Renal cortical epithelial cell (primary cell): ENCODE measurements around the gene ABCG1. TPM values are rescaled to one million over a fixed set of nuclear protein-coding genes. Genes with fewer than 3 reads are reported as not detected.

ENCODE experiments used
- DNase-seq: peaks from one replicate; pipeline ENCODE4 v3.0.0-alpha.2; 2011; ENCODE audit warnings: low read depth
- total RNA-seq: library from RNA; depleted of rRNA; stranded (reverse); fragments of >200 nt; gene quantifications from 2 replicates; pipeline ENCODE4 v1.2.3, GENCODE V29; 2014

Gene ABCG1
- total RNA-seq, 1 donor from 2014 or later, result 0.85 TPM

DNA sequence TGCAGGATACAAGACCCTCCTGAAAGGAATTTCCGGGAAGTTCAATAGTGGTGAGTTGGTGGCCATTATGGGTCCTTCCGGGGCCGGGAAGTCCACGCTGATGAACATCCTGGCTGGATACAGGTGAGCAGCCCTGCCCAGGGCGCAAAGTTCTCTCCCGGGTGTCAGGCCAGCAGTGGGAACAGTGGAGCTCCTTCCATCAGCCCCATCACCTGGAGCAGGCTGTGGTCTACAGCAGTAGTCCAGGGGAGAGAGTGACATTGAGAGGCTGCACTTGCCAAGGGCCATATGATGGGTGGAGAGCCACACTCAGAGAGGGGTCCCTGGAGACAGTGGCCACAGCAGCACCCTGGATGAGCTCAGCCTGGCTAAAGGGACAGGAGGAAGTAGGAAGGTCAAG lies 52.1 kb downstream of the ABCG1 start:
- no peak for DNase-seq

DNA sequence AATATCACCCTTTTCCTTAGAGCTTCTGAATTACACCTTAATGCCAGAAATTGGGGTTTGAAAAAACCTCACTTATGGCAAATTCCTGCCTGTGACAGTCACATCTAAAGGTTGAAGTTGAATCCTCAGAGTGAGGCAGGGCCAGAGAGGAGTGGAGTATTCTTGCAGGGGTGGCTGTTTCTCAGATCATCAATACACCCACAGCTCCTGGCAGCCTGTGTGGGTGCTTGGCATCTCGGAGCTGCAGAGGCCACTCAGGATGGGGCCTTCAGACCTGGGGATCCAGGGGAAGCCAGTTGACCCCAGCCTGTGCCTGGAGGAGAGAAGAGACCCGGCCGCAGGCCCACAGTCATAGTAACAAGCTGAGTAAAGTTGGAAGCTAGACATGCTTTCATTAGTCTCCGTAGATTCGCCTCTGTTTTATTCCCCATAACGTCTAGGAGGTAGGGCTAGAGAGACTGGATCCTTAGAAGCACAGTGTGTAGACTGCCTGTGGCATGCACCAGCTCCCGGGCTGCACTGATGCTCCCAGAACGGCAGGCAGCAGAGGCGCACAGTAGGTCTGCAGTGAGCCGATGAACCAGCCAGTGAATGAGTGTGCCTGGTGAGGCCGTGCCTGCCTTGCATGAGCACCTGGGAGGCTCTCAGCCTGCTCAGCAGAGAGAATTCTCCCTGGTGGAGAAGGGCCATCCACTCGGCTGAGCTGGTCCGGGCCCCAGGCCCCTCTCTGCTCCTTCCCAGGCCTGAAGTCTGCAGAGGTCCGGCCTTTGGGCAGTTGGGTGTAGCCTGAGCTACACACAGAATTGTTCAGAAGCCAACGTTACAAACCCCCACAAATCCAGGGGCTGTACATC lies 53.4 kb downstream of the ABCG1 start:
- no peak for DNase-seq

DNA sequence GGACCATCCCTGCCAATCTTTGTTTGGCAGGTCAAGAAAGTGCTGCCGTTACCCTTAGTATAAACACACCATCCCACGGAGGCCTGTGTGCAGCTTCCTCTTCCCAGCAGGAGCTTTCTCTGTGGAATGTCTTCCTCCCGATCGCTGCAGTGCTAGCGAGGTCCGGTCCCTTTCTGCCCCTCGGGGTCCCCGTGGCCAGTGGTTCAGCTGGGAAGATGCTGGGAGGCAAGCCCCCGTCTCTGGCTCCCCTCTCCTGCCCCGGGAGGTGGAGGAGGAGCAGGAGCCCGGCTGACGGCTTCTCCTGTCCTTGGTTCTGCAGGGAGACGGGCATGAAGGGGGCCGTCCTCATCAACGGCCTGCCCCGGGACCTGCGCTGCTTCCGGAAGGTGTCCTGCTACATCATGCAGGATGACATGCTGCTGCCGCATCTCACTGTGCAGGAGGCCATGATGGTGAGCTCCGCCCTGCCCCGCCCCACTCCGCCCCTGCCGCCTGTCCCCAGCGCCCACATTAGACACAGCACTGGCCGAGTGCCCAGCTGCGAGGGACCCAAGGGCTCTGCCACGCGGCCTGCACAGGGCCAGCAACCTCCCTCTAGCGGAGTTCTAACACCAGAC lies 54.2 kb downstream of the ABCG1 start:
- no peak for DNase-seq

DNA sequence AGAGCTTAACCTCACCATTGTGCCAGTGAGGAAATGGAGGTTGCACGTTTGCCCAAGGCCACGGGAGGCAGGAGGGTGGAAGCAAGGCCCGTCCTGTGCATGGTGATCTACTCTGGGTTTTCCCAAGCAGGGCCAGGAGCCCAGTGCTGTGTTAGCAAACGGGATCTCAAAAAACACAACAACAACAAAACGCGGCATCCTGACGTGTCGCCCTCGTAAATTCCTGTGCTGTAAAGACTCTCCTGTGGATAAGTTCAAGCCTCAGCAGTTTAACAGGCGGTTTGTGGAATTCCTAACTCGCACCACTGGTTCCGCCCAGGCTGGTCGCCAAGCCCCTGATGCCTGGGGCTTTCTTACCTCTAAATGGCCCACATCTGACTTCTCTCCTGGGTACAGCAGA lies 57.1 kb downstream of the ABCG1 start:
- peak; percentile 36 for DNase-seq

DNA sequence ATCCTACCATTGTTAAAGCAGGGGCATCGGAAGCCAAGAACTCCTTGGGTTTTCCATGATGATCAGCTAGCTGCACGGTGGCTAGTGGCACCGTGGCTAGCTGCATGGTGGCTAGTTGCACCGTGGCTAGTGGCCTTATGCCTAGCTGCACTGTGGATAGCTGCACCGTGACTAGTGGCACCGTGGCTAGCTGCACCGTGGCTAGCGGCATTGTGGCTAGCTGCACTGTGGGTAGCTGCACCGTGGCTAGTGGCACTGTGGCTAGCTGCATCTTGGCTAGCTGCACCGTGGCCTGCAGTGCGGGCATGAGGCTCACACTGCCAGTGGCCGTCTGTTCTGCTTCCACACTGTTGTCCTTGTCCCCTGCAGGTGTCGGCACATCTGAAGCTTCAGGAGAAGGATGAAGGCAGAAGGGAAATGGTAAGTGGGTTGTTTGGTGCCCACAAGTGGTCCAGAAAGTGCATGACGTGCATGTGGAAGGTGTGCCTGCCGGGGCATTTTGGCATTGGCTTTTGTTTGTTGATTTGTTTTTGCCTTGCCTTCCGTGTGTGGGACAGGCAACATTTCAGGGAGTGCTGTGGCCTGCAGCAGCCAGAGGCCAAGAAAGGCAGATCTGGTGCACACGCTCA lies 57.7 kb downstream of the ABCG1 start:
- DNase-seq, result no peak

DNA sequence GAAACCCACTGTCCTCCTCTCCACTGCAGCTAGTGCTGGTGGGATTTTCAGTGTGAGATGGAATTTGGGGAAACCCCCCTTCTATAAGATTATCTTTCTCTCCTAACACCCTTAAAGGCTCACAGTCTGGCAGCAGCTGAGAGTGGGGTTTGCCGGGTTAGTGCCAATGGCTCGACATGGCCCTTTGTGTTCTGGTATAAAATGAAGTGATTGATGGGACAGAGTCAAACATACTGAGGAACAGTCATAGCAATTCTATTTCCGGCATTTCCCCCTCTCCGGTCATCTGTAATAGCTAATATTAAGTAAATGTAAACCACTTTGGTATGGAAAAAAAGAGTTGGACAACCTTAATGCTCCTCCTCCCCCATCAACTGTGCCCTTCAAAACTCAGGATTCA lies 58.7 kb downstream of the ABCG1 start:
- DNase-seq, result no peak

DNA sequence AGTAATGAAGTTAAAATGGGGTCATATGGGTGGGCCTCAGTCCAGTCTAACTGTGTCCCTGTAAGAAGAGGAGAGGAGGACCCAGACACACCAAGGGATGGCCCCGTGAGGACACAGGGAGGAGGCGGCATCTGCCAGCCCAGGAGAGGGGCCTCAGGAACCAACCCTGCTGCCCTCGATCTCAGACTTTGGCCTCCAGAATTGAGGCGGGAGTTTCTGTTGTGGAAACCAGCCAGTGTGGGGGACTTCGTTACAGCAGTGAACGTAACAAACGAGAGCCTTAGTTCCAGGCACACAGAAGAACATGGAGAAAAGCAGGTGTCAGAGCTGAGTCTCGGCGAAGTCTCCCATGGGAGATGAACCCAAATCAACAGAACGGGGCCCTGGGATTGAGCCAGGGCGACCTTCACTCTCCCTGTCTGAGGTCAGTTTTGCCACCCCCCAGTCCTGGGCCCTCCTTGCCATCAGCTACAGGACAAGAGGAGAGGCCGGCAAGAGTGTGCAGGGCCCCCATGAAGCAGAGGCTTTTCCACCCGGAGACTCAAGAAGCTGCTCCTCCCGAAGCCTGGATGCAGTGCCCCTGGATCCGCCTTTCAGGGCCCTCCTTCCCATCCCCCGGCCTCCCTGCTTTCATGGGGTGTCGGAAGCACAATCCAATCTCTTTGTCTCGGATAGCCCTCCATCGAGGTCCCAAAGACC lies 59.7 kb downstream of the ABCG1 start:
- DNase-seq, result no peak

DNA sequence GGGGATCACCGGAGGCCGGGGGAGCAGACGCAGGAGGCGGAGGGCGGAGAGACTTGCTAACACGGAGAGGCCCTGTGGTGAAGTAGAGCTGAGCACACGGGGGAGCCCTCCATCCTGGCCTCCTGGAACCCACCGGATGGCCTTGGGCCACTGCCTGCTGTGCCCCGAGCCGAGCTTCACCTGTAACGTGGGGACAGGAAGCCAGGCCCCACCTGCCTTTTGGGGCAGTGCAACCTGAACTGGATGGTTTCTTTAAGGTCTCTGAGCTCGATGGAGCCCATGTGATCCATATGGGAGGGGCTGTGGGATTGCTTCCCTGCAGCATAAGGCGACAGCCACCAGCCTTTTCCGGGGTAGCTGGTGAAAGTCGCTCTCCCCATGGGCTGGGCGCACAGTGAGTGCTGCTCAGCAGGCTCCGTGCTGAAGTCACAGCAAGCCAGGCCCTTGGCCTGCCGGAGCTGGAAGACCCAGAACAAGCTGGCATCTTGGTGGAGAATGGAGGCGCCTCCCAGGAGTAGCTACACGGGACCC lies 60.5 kb downstream of the ABCG1 start:
- DNase-seq, result no peak

DNA sequence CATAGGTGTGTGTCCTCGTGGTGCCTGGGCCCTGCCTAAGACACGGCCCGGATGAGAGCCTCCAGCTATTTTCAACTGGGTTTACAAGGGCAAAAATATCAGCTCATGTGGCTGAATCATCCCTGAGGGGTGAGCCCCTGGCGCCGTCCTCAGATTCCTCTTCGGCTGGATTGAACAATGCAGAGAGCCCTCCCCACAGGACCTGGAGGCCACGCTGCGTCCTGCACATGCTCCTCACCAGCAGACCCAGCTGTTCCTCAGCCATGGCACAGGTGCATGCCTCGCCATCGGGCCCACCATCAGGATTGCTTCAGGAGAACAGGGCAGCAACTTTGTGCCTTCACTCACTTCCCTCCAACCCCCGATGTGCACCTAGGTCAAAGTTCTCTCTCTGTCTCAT lies 60.9 kb downstream of the ABCG1 start:
- no peak for DNase-seq

DNA sequence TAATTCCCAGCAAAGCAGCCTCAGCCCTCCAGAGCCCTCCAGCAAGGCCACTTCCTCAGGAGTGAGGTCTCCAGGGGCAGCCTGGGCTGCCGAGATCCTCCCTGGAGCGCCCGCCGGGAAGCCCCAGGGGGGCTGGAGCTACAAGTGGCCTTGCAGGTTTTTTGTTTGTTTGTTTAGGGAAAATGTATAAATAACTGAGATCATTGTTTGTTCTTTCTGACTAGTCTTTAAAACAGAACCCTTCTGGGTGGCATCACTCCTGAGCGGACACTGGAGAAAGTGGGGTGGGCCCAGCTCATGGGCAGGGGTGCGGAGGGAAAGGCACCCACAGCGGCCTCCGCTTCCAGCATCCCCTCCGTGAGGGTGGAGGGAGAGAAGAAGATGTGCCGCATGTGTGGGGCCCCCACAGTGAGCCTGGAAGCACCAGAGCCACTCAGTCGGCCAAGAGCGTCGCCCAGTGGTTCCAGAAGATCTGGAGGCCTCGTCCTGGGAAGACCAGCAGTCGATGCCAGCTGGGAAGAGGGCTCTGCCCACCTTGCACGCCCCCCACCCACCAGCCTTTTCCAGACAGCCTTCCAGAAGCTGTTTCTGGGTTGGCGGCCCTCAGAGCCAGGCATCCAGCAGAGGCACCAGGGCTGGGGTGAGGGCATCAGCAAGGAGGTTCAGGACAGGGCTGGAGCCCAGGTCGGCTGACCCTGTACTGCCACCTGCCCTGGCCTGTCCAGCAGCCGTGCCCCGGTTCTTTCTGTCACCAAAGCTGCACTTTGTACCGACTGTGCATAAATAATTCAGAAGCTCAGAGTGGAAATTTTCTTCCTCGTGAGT lies 61.6 kb downstream of the ABCG1 start:
- no peak for DNase-seq

DNA sequence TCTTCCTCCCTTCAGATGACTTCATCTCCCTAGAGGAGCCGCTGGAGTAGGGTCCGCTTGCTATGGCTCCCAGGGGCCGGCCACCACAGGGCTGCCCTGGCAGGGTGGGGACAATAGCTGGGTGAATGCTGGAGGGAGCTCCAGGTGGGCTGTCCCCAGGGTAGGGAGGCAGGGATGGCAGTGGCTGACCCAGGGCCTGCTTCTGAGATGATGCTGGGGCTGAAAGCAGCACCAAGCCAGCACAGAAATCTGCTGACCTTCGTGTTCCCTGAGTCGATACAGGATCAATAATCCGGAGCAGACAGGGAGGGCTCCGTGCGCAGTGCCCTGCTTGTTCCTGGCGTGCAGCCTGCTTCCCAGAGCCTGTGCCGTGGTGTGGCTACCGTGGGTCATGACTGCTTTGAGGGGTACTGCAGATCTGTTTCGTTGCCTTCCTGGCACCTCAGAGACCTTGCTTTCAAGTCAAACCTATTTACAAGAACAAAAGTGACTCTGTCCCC lies 62.3 kb downstream of the ABCG1 start:
- no peak for DNase-seq

DNA sequence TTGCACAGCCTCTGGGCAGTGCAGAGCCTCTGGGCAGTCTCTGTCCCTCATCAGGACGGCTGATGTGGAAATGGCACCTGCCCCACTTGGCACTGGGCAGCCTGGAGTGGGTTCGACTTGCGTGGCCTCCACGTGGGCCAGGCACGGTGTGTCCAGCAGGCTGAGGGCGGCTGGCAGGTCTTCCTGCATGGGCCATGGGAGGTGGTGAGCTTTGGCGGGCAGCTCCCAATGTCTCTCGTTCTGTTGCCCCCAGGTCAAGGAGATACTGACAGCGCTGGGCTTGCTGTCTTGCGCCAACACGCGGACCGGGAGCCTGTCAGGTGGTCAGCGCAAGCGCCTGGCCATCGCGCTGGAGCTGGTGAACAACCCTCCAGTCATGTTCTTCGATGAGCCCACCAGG lies 63.1 kb downstream of the ABCG1 start:
- no peak for DNase-seq

DNA sequence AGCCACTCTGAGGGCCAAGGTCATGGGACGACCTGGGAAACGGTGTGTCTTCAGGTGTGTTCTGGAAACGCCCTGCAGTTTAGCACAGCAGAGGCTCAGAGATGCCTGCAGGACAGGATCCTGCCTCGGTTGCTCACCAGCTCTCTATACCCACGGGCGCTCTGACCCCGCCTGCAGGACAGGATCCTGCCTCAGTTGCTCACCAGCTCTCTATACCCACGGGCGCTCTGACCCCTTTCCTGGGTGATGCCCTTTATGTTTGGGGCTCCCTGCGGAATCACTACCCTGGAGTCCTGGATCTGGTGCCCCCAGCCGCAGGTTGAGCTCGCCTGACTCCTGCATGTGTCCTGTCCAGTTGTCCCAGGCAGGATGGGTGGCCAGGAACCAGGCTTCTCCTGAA lies 63.8 kb downstream of the ABCG1 start:
- DNase-seq, result no peak

DNA sequence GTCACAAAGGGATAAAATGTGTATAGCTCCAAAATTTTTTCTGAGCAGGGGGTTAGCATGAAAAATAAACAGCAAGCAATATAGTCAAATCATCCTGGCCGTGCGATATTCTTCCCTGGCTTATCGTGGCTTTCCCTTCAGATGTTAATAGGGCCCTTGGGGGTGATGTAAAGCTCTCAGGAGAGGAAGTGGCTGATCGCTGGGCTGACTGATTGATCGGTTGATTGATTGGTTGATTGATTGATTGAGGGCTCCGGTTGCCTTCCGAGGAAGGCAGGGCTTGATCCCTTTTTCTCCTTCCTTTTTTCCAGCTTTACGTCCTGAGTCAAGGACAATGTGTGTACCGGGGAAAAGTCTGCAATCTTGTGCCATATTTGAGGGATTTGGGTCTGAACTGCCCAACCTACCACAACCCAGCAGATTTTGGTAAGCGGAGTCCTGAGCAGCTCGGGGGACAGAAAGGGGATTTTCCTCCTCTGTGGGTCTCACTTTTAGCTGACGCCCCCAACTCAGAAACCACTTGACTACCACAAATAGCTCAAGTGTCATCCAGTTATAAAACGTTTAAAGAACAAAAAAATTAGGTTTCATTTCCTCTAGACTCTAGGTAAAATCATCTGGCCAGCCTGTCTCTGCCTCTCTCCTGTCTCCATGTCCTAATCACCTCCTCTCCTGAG lies 66.8 kb downstream of the ABCG1 start:
- no peak for DNase-seq

DNA sequence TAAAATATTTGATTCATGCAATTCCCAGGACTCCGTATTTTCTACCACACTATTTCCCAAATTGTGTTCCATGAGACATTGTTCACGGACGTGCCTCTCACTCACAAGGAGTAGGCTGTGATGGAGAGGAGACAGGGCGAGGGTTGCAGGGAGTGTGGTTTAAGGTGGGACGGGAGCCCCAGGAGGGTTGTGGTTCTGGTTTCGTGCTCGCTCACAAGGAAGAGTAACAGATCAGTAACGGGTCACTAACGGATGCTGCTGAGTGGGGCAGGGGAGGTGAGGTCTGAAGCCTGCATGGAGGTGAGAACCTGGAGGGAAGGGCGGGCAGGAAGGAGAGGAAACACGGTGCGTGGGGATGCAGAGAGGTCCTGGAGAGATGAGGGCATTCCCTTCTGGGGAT lies 67.5 kb downstream of the ABCG1 start:
- DNase-seq, result no peak

DNA sequence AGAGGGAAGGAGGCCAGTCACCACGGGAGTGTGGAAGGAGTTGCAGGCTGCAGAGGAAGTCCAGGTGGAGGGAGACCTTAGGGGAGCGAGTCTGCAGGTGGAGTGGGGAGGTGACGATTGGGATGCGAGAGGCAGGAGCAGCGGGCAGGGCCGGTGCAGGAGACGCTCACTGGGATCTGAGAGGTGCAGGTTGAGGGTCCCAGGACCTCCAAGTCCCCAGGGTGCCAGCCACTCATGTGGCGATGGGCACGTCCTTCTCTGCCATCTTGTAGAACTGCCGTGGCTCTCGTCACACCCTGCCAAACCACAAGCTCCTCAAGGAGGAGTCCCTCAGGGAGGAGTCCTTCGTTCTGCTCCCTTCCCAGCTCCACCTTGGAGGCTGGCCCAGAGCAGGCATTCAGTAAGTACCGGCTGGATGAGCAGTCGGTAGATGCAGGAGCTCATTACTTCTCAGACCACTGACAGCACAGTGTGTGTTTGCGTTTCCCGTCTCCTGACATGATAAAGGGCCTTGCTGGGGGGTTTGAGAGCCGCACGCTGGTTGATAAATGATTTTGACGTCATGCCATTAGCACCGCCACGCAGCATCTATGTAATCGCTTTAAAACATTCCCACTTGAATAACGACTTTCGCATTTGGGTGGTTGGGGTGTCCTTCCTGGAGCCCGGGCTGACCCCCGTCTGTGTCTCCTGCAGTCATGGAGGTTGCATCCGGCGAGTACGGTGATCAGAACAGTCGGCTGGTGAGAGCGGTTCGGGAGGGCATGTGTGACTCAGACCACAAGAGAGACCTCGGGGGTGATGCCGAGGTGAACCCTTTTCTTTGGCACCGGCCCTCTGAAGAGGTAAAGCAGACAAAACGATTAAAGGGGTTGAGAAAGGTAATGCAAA lies 68.5 kb downstream of the ABCG1 start:
- DNase-seq, result no peak

DNA sequence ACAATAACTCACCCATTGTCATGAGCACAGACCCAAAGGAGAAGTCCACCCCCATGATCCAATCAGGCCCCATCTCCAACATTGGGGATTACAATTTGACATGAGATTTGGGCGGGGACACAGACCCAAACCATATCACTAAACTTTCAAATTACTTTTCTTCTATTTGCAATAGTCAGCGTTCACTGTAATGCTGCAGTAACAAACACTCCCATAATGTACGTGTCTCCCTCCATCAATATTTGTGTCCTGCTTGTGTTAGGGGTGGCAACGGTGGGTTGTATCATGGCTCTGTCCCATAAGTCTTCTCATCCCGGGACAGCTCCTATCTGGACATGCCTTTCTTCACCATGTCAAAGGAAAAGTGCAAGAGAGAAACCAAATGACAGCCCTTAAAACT lies 70.0 kb downstream of the ABCG1 start:
- no peak for DNase-seq

DNA sequence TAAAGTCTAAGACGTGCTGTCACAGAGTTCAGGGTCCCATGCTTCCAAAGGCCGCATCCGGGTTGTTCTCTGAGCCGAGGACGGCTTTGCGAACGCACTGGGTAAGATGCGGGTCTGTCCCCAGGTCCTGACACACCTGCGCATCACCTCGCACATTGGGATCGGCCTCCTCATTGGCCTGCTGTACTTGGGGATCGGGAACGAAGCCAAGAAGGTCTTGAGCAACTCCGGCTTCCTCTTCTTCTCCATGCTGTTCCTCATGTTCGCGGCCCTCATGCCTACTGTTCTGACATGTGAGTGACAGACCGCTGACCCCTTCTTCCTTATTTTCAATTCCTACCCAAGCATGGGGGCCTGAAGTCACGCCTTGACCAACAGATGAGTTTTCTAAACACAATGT lies 71.0 kb downstream of the ABCG1 start:
- no peak for DNase-seq

DNA sequence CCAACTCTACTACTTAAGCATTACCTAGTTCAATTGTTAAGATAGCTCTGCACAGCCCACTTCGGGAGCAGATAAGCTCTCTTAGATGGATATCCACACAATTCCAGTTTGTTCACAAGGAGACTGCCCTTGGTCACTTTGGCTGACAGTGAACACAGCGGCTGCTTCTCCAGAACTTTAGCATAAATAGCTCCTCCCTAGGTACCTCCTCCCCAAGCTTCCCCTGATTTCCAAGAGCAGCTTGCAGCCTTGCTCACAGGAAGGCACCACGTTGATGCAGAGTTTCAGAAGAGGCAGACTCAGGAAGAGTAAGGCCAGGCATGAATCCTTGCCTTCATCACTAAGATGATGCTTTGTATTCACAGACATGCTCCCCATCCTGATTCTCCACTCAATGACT lies 71.6 kb downstream of the ABCG1 start:
- no peak for DNase-seq
